GM18861 (cell line): ENCODE data around the gene RBM48.
"Not testable (repeated sequence)": the region's sequence is repeated elsewhere in the genome, so short reads cannot be mapped to it uniquely, and the experiment has no call there.

Experiments
- ATAC-seq: cut with Tn5 transposase; IDR thresholded peaks from one replicate; pipeline ENCODE4 v1.9.1; 2021; ENCODE audit not compliant: unreplicated experiment

Gene RBM48

GRCh38 chr7:92528188-92528957 lies at the start of gene RBM48, which contains the start of gene PEX1:
TSS of gene RBM48 (plus strand) at chr7:92528795. CDS start at chr7:92528814, 19 bp downstream.
TSS of gene PEX1 (minus strand) at chr7:92528520. CDS start at chr7:92528435, 85 bp downstream.
- peak; percentile 94 for ATAC-seq

- not testable (repeated sequence) for ATAC-seq
Observed at GRCh38 chr7:92479146-92479545, 49.4 kb upstream of the RBM48 start.

- ATAC-seq, result not testable (repeated sequence)
Observed at GRCh38 chr7:92483624-92484023, 45.0 kb upstream of the RBM48 start.

- ATAC-seq, result not testable (repeated sequence)
Observed at GRCh38 chr7:92484226-92484625, 44.4 kb upstream of the RBM48 start.

GRCh38 chr7:92485267-92485892 lies 43.2 kb upstream of the RBM48 start:
- no peak for ATAC-seq

GRCh38 chr7:92485974-92486373 lies 42.6 kb upstream of the RBM48 start:
- ATAC-seq, result no peak

- ATAC-seq, result no peak
Observed at GRCh38 chr7:92487804-92488203, 40.8 kb upstream of the RBM48 start.

GRCh38 chr7:92489634-92490033 lies 39.0 kb upstream of the RBM48 start:
- no peak for ATAC-seq

GRCh38 chr7:92496876-92497275 lies 31.7 kb upstream of the RBM48 start:
- no peak for ATAC-seq

GRCh38 chr7:92498557-92498956 lies 30.0 kb upstream of the RBM48 start:
- no peak for ATAC-seq

GRCh38 chr7:92503767-92504166 lies 24.8 kb upstream of the RBM48 start:
- no peak for ATAC-seq

GRCh38 chr7:92504563-92504962 lies 24.0 kb upstream of the RBM48 start:
- no peak for ATAC-seq

GRCh38 chr7:92506363-92506762 lies 22.2 kb upstream of the RBM48 start:
- no peak for ATAC-seq

GRCh38 chr7:92508946-92509345 lies 19.6 kb upstream of the RBM48 start:
- no peak for ATAC-seq

GRCh38 chr7:92513167-92513902 lies 15.3 kb upstream of the RBM48 start:
- no peak for ATAC-seq

- no peak for ATAC-seq
Observed at GRCh38 chr7:92517631-92518030, 11.0 kb upstream of the RBM48 start.

- no peak for ATAC-seq
Observed at GRCh38 chr7:92520024-92520423, 8.6 kb upstream of the RBM48 start.

GRCh38 chr7:92523110-92523509 lies 5.5 kb upstream of the RBM48 start:
- ATAC-seq, result no peak

- ATAC-seq, result peak; percentile 23
Observed at GRCh38 chr7:92527300-92528187, 1.1 kb upstream of the RBM48 start.

GRCh38 chr7:92528958-92529264 lies 316 bp downstream of the RBM48 start:
- ATAC-seq, result no peak

- ATAC-seq, result no peak
Observed at GRCh38 chr7:92534572-92534971, 6.0 kb downstream of the RBM48 start.
